Measurements from ENCODE around the gene NLRC5.

NLRC5 gene

GRCh38 chr16:57072616-57073275 is 83.4 kb downstream of the NLRC5 start:
- DNase-seq (ENCODE audit: low read depth), result no peak
- TF ChIP-seq CTCF (IDR thresholded peaks at IDR 0.05; ENCODE audit: low read depth, low read length) (no peak), POLR2A (IDR thresholded peaks at IDR 0.05; ENCODE audit: extremely low read depth, insufficient read length) (no peak), MYC (IDR thresholded peaks at IDR 0.05; ENCODE audit: low read depth, low read length) (no peak), MAX (IDR thresholded peaks at IDR 0.05; ENCODE audit: low read depth, low read length) (no peak)

GRCh38 chr16:57077714-57078113 is 88.4 kb downstream of the NLRC5 start:
- no peak for DNase-seq (ENCODE audit: low read depth)
- no peak for TF ChIP-seq MAX (IDR thresholded peaks at IDR 0.05; ENCODE audit: low read depth, low read length)
- no peak overlapping the region for H3K4me3 ChIP-seq (ENCODE audit: low read depth, low read length)

More at GRCh38 chr16:57072616-57073275, 83.4 kb downstream of the NLRC5 start:
- no peak overlapping the region for H3K4me3 ChIP-seq (ENCODE audit: low read depth, low read length)

- TF ChIP-seq POLR2A (IDR thresholded peaks at IDR 0.05; ENCODE audit: extremely low read depth, insufficient read length), result no peak
- TF ChIP-seq CTCF (IDR thresholded peaks at IDR 0.05; ENCODE audit: low read depth, low read length), result no peak
- TF ChIP-seq MAX (IDR thresholded peaks at IDR 0.05; ENCODE audit: low read depth, low read length), result no peak
- no peak for TF ChIP-seq MYC (IDR thresholded peaks at IDR 0.05; ENCODE audit: low read depth, low read length)
- DNase-seq (ENCODE audit: low read depth), result no peak
- no peak overlapping the region for H3K4me3 ChIP-seq (ENCODE audit: low read depth, low read length)
Observed at GRCh38 chr16:57081744-57082143, 92.4 kb downstream of the NLRC5 start.

- no peak overlapping the region for H3K4me3 ChIP-seq (ENCODE audit: low read depth, low read length)
- DNase-seq (ENCODE audit: low read depth), result no peak
- TF ChIP-seq MYC (IDR thresholded peaks at IDR 0.05; ENCODE audit: low read depth, low read length) (no peak), CTCF (IDR thresholded peaks at IDR 0.05; ENCODE audit: low read depth, low read length) (no peak)
Observed at GRCh38 chr16:57082664-57083063, 93.3 kb downstream of the NLRC5 start.

GRCh38 chr16:57083485-57084126 is 94.2 kb downstream of the NLRC5 start:
- H3K4me3 ChIP-seq (ENCODE audit: low read depth, low read length), result no peak overlapping the region
- TF ChIP-seq POLR2A (IDR thresholded peaks at IDR 0.05; ENCODE audit: extremely low read depth, insufficient read length), result no peak
- no peak for TF ChIP-seq CTCF (IDR thresholded peaks at IDR 0.05; ENCODE audit: low read depth, low read length)
- TF ChIP-seq MYC (IDR thresholded peaks at IDR 0.05; ENCODE audit: low read depth, low read length), result no peak
- TF ChIP-seq MAX (IDR thresholded peaks at IDR 0.05; ENCODE audit: low read depth, low read length), result no peak
- no peak for DNase-seq (ENCODE audit: low read depth)

- DNase-seq (ENCODE audit: low read depth), result peak; percentile 93
- H3K4me3 ChIP-seq (ENCODE audit: low read depth, low read length), result no peak overlapping the region
- TF ChIP-seq POLR2A (IDR thresholded peaks at IDR 0.05; ENCODE audit: extremely low read depth, insufficient read length) (no peak), MAX (IDR thresholded peaks at IDR 0.05; ENCODE audit: low read depth, low read length) (peak; percentile 69; the same call in 1 of the 2 replicates), MYC (IDR thresholded peaks at IDR 0.05; ENCODE audit: low read depth, low read length) (peak; percentile 53), CTCF (IDR thresholded peaks at IDR 0.05; ENCODE audit: low read depth, low read length) (peak; percentile 99)
Observed at GRCh38 chr16:57084257-57084770, 95.0 kb downstream of the NLRC5 start.

Data from NB4 (cell line).